Peyer's patch (tissue), 4 donors: ENCODE data around the gene TSPAN4. TPM values are rescaled to one million over a fixed set of nuclear protein-coding genes. Genes with fewer than 3 reads are reported as not detected.

ENCODE experiments used
- DNase-seq, 3 donors: peaks; one replicate each; pipeline ENCODE4 v3.0.0-alpha.2; 2017 to 2019
- H3K27ac ChIP-seq, 4 donors: fragments of 200-600 bp; sonication (generic); one replicate each; pipeline ENCODE4 v1.5.1; 2016 to 2019
- H3K27me3 ChIP-seq, 2 donors: fragments of 200-600 bp; sonication (generic); one replicate each; pipeline ENCODE4 v1.5.1; 2019
- H3K36me3 ChIP-seq, 3 donors: fragments of 200-600 bp; sonication (generic); one replicate each; pipeline ENCODE4 v1.5.1; 2016 to 2019
- H3K4me1 ChIP-seq, 4 donors: fragments of 200-600 bp; sonication (generic); one replicate each; pipeline ENCODE4 v1.5.1; 2016 to 2019
- H3K4me3 ChIP-seq, 4 donors: fragments of 200-600 bp; sonication (generic); 1 replicate in 3 of 4; 2 replicates in 1 of 4; pipeline ENCODE4 v1.5.1; 2016 to 2019; ENCODE audit warnings: mild to moderate bottlenecking in 1 of 4
- H3K9me3 ChIP-seq, 4 donors: fragments of 200-600 bp; sonication (generic); one replicate each; pipeline ENCODE4 v1.5.1; 2016 to 2019; ENCODE audit warnings: mild to moderate bottlenecking in 1 of 4
- POLR2A ChIP-seq, 2 donors: fragments of 450-650 bp; IDR thresholded peaks; one replicate each; pipeline ENCODE4 v1.5.1; 2017; ENCODE audit warnings: antibody characterized with exemption in 2 of 2, mild to moderate bottlenecking in 2 of 2, moderate library complexity in 2 of 2
- total RNA-seq, 4 donors: library from RNA; depleted of rRNA; stranded (reverse); fragments of >200 nt; gene quantifications; one replicate each; pipeline ENCODE4 v1.1.0, GENCODE V29; 2016
- TF ChIP-seq, protein P1 (sequence below), 6 experiments: fragments of 450-650 bp in 4 of 6; fragments of 200-600 bp in 2 of 6; sonication (generic) in 1 of 6; IDR thresholded peaks; one replicate each; pipeline ENCODE4 v1.5.1; 2017 to 2019; ENCODE audit warnings: antibody characterized with exemption in 6 of 6, mild to moderate bottlenecking in 3 of 6, moderate library complexity in 1 of 6

TSPAN4 gene, protein sequence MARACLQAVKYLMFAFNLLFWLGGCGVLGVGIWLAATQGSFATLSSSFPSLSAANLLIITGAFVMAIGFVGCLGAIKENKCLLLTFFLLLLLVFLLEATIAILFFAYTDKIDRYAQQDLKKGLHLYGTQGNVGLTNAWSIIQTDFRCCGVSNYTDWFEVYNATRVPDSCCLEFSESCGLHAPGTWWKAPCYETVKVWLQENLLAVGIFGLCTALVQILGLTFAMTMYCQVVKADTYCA
- 10 to 100 TPM; 20.0 to 52.1 (median 38.4) TPM for total RNA-seq

DNA sequence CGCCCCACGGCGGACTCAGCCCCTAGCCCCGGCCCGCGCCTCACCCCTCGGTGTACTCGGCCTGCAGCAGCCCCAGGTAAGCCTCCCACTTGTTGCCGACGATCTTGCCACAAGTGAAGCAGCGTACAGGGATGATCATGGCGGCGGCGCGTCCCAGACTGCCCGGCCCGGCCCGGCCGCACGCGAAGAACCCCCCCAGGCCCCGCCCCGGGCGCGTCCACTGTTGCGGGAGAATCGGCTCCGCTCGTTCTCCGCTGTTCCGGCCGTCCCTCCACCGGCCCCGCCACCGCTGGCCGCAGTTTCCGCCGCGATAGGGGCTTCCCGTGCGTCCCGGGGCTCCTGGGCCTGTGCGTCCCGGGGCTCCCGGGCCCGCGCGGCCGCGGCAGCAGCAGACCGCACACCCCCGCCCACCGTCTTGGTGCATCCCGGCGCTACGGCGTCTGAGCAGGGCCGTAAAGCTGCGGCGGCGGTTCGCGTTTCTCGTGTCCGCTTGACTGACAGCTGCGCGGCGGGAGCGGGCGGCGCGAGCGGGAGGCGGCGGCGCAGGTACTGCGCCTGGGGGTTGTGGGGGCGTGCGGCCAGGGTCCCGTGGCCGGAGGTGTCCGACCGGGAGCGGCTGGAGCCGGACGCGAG, at the start of gene TSPAN4, which contains the start of gene POLR2L:
TSPAN4 (plus strand) TSS at position 483 of the 633 bp plus-strand sequence. CDS start 7,453 bp downstream, outside the sequence.
POLR2L (minus strand) TSS at position 160 of the 633 bp plus-strand sequence; CDS start at position 139, 21 bp downstream.
- Histone ChIP-seq H3K27ac (peak within 1 kb of the TSS; percentile 88 to 96 (median 92)), H3K27me3 (no peaks in the 10 kb centered on the region), H3K36me3 (peaks cover 0 to 30% (median 0%) of the 10 kb centered on the region in 3 donors), H3K9me3 (no peaks in the 10 kb centered on the region), H3K4me3 (peak within 1 kb of the TSS; percentile 72 to 99 (median 94)), H3K4me1 (peaks cover 10 to 66% (median 24%) of the 10 kb centered on the region in 4 donors)
- peak; percentile 84 to 95 (median 94) for DNase-seq
- peak; percentile 85 to 94 for TF ChIP-seq POLR2A (IDR thresholded peaks at IDR 0.05)
- TF ChIP-seq, protein P1, sequence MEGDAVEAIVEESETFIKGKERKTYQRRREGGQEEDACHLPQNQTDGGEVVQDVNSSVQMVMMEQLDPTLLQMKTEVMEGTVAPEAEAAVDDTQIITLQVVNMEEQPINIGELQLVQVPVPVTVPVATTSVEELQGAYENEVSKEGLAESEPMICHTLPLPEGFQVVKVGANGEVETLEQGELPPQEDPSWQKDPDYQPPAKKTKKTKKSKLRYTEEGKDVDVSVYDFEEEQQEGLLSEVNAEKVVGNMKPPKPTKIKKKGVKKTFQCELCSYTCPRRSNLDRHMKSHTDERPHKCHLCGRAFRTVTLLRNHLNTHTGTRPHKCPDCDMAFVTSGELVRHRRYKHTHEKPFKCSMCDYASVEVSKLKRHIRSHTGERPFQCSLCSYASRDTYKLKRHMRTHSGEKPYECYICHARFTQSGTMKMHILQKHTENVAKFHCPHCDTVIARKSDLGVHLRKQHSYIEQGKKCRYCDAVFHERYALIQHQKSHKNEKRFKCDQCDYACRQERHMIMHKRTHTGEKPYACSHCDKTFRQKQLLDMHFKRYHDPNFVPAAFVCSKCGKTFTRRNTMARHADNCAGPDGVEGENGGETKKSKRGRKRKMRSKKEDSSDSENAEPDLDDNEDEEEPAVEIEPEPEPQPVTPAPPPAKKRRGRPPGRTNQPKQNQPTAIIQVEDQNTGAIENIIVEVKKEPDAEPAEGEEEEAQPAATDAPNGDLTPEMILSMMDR (IDR thresholded peaks at IDR 0.05) = peak in 3 of 6 experiments; percentile 26 to 38 (median 28)

DNA sequence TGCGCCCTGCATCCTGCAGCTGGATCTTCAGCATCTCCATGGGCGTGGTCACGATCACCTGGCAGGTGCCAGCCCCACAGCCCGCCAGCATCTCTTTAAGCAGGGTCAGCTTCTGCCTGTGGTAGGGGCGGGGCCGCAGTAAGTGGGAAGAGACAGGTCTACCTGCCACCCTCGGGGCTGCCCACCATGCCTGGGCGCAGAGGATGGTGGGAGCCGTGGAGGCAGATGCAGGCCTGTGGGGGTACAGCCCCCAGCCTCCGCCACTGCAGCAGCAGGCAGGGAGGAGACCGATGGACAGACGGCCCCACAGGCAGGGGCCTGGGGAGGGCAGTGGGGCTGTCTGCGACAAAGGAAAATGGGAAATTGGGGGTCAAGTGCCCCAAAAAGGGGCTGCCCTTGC, 49.8 kb upstream of the TSPAN4 start:
- Histone ChIP-seq H3K9me3 (no peaks in the 10 kb centered on the region), H3K36me3 (peaks cover 0 to 21% (median 0%) of the 10 kb centered on the region in 3 donors), H3K4me3 (no peak overlapping the region), H3K27me3 (peaks cover 0 to 8% of the 10 kb centered on the region in 2 donors), H3K4me1 (peaks cover 5 to 37% (median 27%) of the 10 kb centered on the region in 4 donors), H3K27ac (no peak overlapping the region)
- no peak for DNase-seq
- TF ChIP-seq POLR2A (IDR thresholded peaks at IDR 0.05) = no peak
- TF ChIP-seq, protein P1 (IDR thresholded peaks at IDR 0.05) = no peak

DNA sequence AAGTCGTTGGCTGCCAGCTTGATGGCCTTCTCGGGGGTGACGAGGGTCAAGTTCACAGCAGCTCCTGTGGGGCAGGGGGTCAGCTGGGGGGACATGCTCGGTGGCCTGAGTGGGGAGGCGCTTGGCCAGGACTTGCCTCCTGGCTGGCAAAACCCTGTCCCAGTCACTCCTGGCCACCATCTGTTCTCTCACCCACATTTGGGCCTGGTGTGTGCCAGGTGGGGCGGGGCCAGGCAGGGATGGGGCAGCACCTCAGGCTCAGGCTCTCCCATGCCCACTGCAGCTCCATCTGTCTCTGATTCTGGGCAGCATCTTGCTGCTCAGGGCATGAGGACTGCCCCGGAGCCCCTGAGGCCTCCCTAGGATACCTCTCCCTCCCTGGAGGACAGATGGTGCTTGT, 49.1 kb upstream of the TSPAN4 start:
- Histone ChIP-seq H3K4me1 (peaks cover 5 to 41% (median 31%) of the 10 kb centered on the region in 4 donors), H3K4me3 (no peak overlapping the region), H3K27me3 (peaks cover 0 to 8% of the 10 kb centered on the region in 2 donors), H3K36me3 (peaks cover 0 to 21% (median 0%) of the 10 kb centered on the region in 3 donors), H3K27ac (no peak overlapping the region), H3K9me3 (no peaks in the 10 kb centered on the region)
- DNase-seq = no peak
- TF ChIP-seq, protein P1 (IDR thresholded peaks at IDR 0.05) = no peak
- no peak for TF ChIP-seq POLR2A (IDR thresholded peaks at IDR 0.05)

DNA sequence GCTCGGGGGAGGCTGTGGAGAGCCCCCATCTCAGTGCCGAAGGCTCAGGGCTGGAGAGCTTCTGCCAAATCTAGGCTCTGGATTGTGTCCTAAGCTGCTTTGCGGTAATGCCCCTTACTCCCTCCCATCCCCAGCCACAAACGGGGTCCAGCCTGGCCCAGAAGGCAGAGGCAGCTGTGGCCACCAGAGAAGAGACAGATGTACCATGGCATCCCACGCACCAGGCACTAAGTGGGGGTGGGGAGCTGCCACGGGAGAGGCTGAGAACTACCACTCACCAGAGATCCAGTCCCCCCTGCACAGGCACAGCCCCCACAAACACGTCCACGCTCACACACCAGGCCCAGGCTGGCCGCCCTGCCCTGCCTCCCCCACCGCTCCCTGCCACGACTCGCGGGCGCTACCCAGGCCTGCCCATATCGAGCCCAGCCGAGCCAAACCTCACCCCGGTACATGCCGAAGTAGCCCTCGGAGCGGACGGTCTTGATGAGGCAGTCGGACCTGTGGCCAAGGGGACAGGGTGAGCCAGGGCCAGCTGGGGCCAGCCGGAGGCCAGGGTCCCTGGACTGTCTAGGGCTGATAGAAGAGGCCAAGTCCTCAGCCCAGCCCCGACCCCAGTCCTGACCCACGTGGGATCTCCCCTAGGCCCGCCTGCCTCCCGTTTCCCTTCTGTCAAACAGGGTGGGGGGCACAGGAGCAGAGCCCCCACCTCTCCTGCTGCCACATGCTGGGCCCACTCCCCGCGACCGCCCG, 48.5 kb upstream of the TSPAN4 start:
- H3K9me3 ChIP-seq = no peaks in the 10 kb centered on the region
- TF ChIP-seq POLR2A (IDR thresholded peaks at IDR 0.05) = no peak
- TF ChIP-seq, protein P1 (IDR thresholded peaks at IDR 0.05) = no peak
- no peak overlapping the region for H3K27ac ChIP-seq
- H3K4me1 ChIP-seq = peaks cover 5 to 42% (median 31%) of the 10 kb centered on the region in 4 donors
- DNase-seq = no peak
- peaks cover 0 to 25% (median 0%) of the 10 kb centered on the region in 3 donors for H3K36me3 ChIP-seq
- H3K27me3 ChIP-seq = peaks cover 0 to 8% of the 10 kb centered on the region in 2 donors
- no peak overlapping the region for H3K4me3 ChIP-seq
